ENCODE measurements around the gene NOC2L. TPM values are rescaled to one million over a fixed set of nuclear protein-coding genes. Genes with fewer than 3 reads are reported as not detected.
A peak's percentile ranks its signal among the peaks of the same experiment; 100 is the strongest.

The NOC2L gene
- total RNA-seq, 1 donor from 2014 or later: 50.6 TPM

DNA sequence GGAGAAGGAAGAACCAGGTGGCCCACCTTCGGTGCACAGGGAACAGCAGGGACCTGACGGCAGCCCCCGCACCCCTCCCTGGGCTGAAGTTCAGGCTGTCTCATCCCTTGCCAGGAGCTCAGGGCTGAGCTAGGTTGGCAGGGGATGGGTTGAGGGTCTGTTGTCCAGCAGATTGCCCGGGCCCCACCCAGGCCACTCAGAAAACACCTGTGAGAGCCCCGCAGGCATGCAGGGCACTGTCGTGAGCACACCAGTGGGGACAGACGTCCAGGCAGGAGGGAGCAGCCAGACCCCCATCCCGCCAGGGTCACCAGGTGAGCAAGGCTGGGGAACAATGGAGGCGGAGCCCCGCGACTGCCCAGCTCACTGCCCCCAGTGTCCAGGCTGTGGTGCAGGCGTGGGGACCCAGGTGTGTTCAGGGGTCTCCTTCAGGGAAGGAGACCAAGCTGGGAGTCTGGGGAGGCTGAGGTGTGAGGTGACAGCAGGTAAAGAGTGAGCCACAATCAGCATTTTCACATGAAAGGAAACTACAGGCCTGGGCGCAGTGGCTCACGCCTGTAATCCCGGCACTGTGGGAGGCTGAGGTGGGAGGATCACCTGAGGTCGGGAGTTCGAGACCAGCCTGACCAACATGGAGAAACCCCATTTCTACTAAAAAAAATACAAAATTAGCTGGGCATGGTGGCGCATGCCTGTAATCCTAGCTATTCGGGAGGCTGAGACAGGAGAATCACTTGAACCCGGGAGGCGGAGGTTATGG lies 44.7 kb downstream of the NOC2L start:
- no peaks in the 10 kb centered on the region for H3K9me3 Mint-ChIP-seq (ENCODE audit: low read depth)
- peaks cover 40% of the 10 kb centered on the region for H3K27me3 Mint-ChIP-seq (ENCODE audit: low read depth)
- TF ChIP-seq, protein P1, sequence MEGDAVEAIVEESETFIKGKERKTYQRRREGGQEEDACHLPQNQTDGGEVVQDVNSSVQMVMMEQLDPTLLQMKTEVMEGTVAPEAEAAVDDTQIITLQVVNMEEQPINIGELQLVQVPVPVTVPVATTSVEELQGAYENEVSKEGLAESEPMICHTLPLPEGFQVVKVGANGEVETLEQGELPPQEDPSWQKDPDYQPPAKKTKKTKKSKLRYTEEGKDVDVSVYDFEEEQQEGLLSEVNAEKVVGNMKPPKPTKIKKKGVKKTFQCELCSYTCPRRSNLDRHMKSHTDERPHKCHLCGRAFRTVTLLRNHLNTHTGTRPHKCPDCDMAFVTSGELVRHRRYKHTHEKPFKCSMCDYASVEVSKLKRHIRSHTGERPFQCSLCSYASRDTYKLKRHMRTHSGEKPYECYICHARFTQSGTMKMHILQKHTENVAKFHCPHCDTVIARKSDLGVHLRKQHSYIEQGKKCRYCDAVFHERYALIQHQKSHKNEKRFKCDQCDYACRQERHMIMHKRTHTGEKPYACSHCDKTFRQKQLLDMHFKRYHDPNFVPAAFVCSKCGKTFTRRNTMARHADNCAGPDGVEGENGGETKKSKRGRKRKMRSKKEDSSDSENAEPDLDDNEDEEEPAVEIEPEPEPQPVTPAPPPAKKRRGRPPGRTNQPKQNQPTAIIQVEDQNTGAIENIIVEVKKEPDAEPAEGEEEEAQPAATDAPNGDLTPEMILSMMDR (IDR thresholded peaks at IDR 0.05): no peak
- no peak overlapping the region for H3K27ac Mint-ChIP-seq (ENCODE audit: unreplicated experiment)
- peaks cover 3% of the 10 kb centered on the region for H3K4me1 Mint-ChIP-seq (ENCODE audit: low read depth)
- H3K36me3 Mint-ChIP-seq (ENCODE audit: low read depth): no peaks in the 10 kb centered on the region
- DNase-seq (ENCODE audit: low spot score): peak; percentile 87
- no peak overlapping the region for H3K4me3 Mint-ChIP-seq (ENCODE audit: unreplicated experiment)

- H3K27ac Mint-ChIP-seq (ENCODE audit: unreplicated experiment): no peak overlapping the region
- no peak overlapping the region for H3K4me3 Mint-ChIP-seq (ENCODE audit: unreplicated experiment)
- H3K9me3 Mint-ChIP-seq (ENCODE audit: low read depth): no peaks in the 10 kb centered on the region
- DNase-seq (ENCODE audit: low spot score): no peak
- no peaks in the 10 kb centered on the region for H3K36me3 Mint-ChIP-seq (ENCODE audit: low read depth)
- TF ChIP-seq, protein P1 (IDR thresholded peaks at IDR 0.05): no peak
- peaks cover 3% of the 10 kb centered on the region for H3K4me1 Mint-ChIP-seq (ENCODE audit: low read depth)
- H3K27me3 Mint-ChIP-seq (ENCODE audit: low read depth): peaks cover 38% of the 10 kb centered on the region
These were observed 45.4 kb downstream of the NOC2L start for GRCh38 chr1:913491-914130.

GRCh38 chr1:912740-913301 lies 46.2 kb downstream of the NOC2L start:
- Mint-ChIP-seq H3K9me3 (ENCODE audit: low read depth) (no peaks in the 10 kb centered on the region), H3K27me3 (ENCODE audit: low read depth) (peaks cover 35% of the 10 kb centered on the region), H3K4me3 (ENCODE audit: unreplicated experiment) (no peak overlapping the region), H3K27ac (ENCODE audit: unreplicated experiment) (no peak overlapping the region), H3K4me1 (ENCODE audit: low read depth) (peaks cover 3% of the 10 kb centered on the region), H3K36me3 (ENCODE audit: low read depth) (no peaks in the 10 kb centered on the region)
- DNase-seq (ENCODE audit: low spot score): peak; percentile 81
- TF ChIP-seq, protein P1 (IDR thresholded peaks at IDR 0.05): peak; percentile 44

DNA sequence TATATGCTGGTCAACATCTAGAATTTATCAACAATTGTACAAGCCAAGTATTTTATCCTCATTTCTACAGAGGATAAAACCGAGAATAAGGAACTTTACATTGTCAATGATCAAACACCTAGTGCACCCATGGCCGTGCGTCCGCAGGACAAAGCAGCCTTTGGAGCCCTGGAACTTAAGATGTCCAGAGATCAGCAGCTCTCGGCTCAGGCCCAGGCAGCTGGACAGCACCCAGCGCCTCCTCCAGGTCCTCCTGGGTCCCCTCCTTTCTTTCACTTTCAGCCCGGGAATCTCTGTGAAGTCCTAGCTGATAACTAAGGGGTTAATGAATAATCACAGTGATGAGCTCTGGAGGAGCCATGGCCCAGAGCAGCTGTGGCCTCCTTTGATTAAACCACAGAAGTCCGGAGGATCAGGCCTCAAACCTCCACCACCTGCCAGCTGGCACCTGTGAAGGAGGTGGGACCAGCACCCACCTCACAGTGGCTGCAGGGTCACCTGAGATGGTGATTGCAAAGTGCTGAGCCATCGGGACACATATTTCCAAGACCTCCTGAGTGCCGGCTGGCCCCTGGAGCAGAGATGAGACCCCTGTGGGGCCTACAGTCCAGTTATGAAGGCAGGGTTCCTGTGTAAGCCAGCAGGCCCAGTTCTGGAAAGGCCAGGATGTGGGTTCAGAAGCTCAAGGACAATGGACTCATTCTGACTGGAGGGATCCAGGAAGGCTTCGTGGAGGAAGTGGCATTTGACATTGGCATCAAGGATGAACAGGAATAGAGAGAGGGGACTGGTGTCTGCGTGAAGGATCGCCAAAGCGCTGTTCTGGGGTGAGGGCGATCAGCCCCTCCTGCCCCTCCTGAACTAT lies 46.9 kb downstream of the NOC2L start:
- H3K36me3 Mint-ChIP-seq (ENCODE audit: low read depth): no peaks in the 10 kb centered on the region
- no peaks in the 10 kb centered on the region for H3K9me3 Mint-ChIP-seq (ENCODE audit: low read depth)
- TF ChIP-seq, protein P1 (IDR thresholded peaks at IDR 0.05): no peak
- no peak overlapping the region for H3K27ac Mint-ChIP-seq (ENCODE audit: unreplicated experiment)
- H3K27me3 Mint-ChIP-seq (ENCODE audit: low read depth): peaks cover 30% of the 10 kb centered on the region
- peaks cover 3% of the 10 kb centered on the region for H3K4me1 Mint-ChIP-seq (ENCODE audit: low read depth)
- no peak overlapping the region for H3K4me3 Mint-ChIP-seq (ENCODE audit: unreplicated experiment)
- DNase-seq (ENCODE audit: low spot score): no peak

Data from chondrocyte (in vitro differentiated cells).